GM21390 (cell line): ENCODE results near the gene ARHGAP28.

Experiments used
- ATAC-seq: cut with Tn5 transposase; IDR thresholded peaks from one replicate; pipeline ENCODE4 v1.9.1; 2021; ENCODE audit not compliant: unreplicated experiment

Gene ARHGAP28

GRCh38 chr18:6866552-6867085 lies 137.1 kb downstream of the ARHGAP28 start:
- ATAC-seq, result no peak

- ATAC-seq, result no peak
Observed at GRCh38 chr18:6868033-6868432, 138.5 kb downstream of the ARHGAP28 start.

GRCh38 chr18:6871566-6871965 lies 142.1 kb downstream of the ARHGAP28 start:
- no peak for ATAC-seq

GRCh38 chr18:6873040-6873751 lies 143.7 kb downstream of the ARHGAP28 start:
- ATAC-seq, result no peak

- no peak for ATAC-seq
Observed at GRCh38 chr18:6874315-6874714, 144.8 kb downstream of the ARHGAP28 start.

- no peak for ATAC-seq
Observed at GRCh38 chr18:6875749-6876148, 146.2 kb downstream of the ARHGAP28 start.

GRCh38 chr18:6876641-6877041 lies 147.1 kb downstream of the ARHGAP28 start:
- ATAC-seq, result no peak

- no peak for ATAC-seq
Observed at GRCh38 chr18:6877288-6877687, 147.8 kb downstream of the ARHGAP28 start.

GRCh38 chr18:6878556-6879297 lies 149.2 kb downstream of the ARHGAP28 start:
- ATAC-seq, result no peak

GRCh38 chr18:6879508-6880195 lies 150.1 kb downstream of the ARHGAP28 start:
- no peak for ATAC-seq

GRCh38 chr18:6881034-6881820 lies 151.7 kb downstream of the ARHGAP28 start:
- ATAC-seq, result no peak

GRCh38 chr18:6882401-6882800 lies 152.9 kb downstream of the ARHGAP28 start:
- ATAC-seq, result no peak

- ATAC-seq, result no peak
Observed at GRCh38 chr18:6885006-6885481, 155.5 kb downstream of the ARHGAP28 start.

GRCh38 chr18:6885992-6886796 lies 156.7 kb downstream of the ARHGAP28 start:
- ATAC-seq, result no peak

- no peak for ATAC-seq
Observed at GRCh38 chr18:6886797-6887330, 157.3 kb downstream of the ARHGAP28 start.

GRCh38 chr18:6891788-6892187 lies 162.3 kb downstream of the ARHGAP28 start:
- no peak for ATAC-seq

- no peak for ATAC-seq
Observed at GRCh38 chr18:6901286-6901926, 171.9 kb downstream of the ARHGAP28 start.

- ATAC-seq, result no peak
Observed at GRCh38 chr18:6917072-6917471, 187.6 kb downstream of the ARHGAP28 start.
